Measurements from ENCODE around the gene ANKK1. TPM values are rescaled to one million over a fixed set of nuclear protein-coding genes. Genes with fewer than 3 reads are reported as not detected.

The ANKK1 gene
- total RNA-seq, 2 donors from 2014 or later, result 0.78 to 1.3 TPM

DNA sequence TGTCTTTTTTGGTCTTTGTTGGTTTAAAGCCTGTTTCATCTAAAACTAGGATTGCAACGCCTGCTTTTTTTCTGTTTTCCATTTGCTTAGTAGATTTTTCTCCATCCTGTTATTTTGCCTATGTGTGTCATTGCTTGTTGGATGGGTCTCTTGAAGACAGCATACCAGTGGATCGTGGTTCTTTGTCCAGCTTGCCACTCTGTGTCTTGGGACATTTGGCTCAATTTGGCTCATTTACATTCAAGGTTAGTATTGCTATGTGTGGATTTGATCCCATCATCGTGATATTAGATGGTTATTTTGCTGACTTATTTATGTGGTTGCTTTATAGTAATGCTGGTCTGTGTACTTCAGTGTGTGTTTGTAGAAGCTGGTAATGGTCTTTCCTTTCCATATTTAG is 31.4 kb upstream of the ANKK1 start:
- H3K36me3 ChIP-seq (replicated peaks in 1 of 2; ENCODE audit: insufficient read depth in 1 of 2, low read depth in 2 of 2), result peaks cover 0 to 10% of the 10 kb centered on the region in 2 donors
- no peak overlapping the region for H3K27ac ChIP-seq
- TF ChIP-seq POLR2A (IDR thresholded peaks at IDR 0.05), result no peak
- TF ChIP-seq, protein P1, sequence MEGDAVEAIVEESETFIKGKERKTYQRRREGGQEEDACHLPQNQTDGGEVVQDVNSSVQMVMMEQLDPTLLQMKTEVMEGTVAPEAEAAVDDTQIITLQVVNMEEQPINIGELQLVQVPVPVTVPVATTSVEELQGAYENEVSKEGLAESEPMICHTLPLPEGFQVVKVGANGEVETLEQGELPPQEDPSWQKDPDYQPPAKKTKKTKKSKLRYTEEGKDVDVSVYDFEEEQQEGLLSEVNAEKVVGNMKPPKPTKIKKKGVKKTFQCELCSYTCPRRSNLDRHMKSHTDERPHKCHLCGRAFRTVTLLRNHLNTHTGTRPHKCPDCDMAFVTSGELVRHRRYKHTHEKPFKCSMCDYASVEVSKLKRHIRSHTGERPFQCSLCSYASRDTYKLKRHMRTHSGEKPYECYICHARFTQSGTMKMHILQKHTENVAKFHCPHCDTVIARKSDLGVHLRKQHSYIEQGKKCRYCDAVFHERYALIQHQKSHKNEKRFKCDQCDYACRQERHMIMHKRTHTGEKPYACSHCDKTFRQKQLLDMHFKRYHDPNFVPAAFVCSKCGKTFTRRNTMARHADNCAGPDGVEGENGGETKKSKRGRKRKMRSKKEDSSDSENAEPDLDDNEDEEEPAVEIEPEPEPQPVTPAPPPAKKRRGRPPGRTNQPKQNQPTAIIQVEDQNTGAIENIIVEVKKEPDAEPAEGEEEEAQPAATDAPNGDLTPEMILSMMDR (IDR thresholded peaks at IDR 0.05), result no peak
- DNase-seq (no peak), ATAC-seq (no peak)
- intact Hi-C loops (cut with DNase I), result no loop called here
- peaks cover 0 to 6% (median 0%) of the 10 kb centered on the region in 3 donors for H3K9me3 ChIP-seq
- no peak overlapping the region for H3K4me3 ChIP-seq
- H3K4me1 ChIP-seq, result no peaks in the 10 kb centered on the region
- whole genome bisulfite sequencing, 2 donors, result 94 to 97% methylated on average over 3 of the region's 3 CpGs
- no peaks in the 10 kb centered on the region for H3K27me3 ChIP-seq

DNA sequence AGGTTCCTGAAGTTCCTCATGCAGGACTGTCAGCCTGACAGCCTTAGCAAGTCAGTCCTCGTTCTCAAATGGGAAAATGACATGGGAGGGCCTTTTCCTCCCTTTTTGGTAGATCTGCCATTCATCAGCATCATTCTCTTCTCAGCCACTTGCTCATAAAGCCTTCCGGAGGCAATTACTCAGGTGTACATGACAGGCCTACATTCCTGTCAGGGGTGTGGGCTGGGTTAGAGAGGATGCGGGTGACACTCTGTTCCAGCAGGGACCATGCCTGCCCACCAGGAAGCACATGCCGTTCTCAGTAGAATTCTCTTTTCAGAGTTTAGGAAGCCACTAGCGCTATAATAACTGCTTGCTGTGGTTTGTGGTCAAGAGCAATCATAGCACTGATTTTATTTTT is 24.2 kb upstream of the ANKK1 start:
- DNase-seq (no peak), ATAC-seq (no peak)
- 82 to 83% methylated on average over 5 of the region's 5 CpGs for WGBS, 2 donors
- no peak overlapping the region for H3K27ac ChIP-seq
- intact Hi-C loops (cut with DNase I), result no loop called here
- H3K4me1 ChIP-seq, result no peaks in the 10 kb centered on the region
- H3K4me3 ChIP-seq, result no peak overlapping the region
- no peaks in the 10 kb centered on the region for H3K9me3 ChIP-seq
- H3K27me3 ChIP-seq, result no peaks in the 10 kb centered on the region
- no peak for TF ChIP-seq POLR2A (IDR thresholded peaks at IDR 0.05)
- TF ChIP-seq, protein P1 (IDR thresholded peaks at IDR 0.05), result no peak
- H3K36me3 ChIP-seq (replicated peaks in 1 of 2; ENCODE audit: insufficient read depth in 1 of 2, low read depth in 2 of 2), result peaks cover 0 to 29% of the 10 kb centered on the region in 2 donors

DNA sequence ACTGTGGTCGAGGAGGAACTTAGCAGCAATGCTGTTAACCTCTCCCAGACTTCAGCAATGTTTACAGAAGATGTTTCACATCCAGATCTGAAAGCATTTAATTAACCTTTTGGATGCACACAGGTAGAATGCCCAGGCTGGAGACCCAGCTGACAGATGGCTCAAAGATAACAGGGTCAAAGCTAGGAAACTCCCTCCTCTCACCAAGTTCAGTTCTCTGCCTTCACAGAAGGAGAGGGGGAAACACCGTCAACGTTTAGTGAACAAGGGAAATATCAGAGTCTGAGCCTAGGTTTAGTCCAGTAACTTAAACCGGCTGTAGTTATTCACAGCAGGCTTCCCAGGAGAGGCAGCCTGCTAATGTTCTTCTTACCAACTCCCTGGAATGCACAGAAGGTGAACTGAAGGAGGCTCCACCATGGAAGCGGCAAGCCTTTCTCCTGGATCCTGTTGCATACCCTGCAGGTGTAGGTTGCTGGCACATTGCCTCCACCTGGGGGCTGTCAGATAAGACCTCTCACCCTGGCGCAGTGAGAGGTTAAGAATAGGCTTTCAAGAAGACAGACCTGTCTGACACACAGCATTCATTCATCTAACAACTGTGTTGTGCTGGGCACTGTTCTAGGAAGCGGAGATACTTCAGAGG is 23.5 kb upstream of the ANKK1 start:
- no peaks in the 10 kb centered on the region for H3K4me1 ChIP-seq
- intact Hi-C loops (cut with DNase I), result no loop called here
- no peaks in the 10 kb centered on the region for H3K9me3 ChIP-seq
- no peak for DNase-seq
- no peak overlapping the region for H3K4me3 ChIP-seq
- peaks cover 0 to 24% of the 10 kb centered on the region in 2 donors for H3K36me3 ChIP-seq (replicated peaks in 1 of 2; ENCODE audit: insufficient read depth in 1 of 2, low read depth in 2 of 2)
- TF ChIP-seq, protein P1 (IDR thresholded peaks at IDR 0.05), result no peak
- no peak for TF ChIP-seq POLR2A (IDR thresholded peaks at IDR 0.05)
- no peak for ATAC-seq
- WGBS, 2 donors, result 85 to 86% methylated on average over 7 of the region's 7 CpGs
- no peak overlapping the region for H3K27ac ChIP-seq
- H3K27me3 ChIP-seq, result no peaks in the 10 kb centered on the region

DNA sequence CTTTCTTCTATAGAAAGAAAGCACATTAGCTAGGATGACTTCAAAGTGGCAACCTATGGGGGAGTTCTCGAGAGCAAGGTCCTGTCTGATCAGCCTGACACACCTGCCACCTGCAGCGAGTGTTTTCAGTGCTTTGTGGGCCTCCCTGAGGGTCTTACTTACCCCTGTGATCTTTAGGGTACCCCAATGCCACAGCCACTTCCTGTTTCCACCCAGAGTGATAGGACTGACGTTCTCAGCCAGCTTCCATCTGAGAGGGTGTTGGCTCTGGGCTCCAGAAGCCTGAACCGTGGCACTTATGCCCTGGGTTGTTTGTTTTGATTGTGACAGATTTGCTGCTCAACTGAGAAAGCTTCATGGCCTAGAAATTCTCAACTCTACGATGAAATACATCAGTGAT is 21.7 kb upstream of the ANKK1 start:
- TF ChIP-seq POLR2A (IDR thresholded peaks at IDR 0.05), result no peak
- TF ChIP-seq, protein P1 (IDR thresholded peaks at IDR 0.05), result no peak
- DNase-seq (no peak), ATAC-seq (no peak)
- H3K4me3 ChIP-seq, result no peak overlapping the region
- H3K9me3 ChIP-seq, result no peaks in the 10 kb centered on the region
- H3K36me3 ChIP-seq (replicated peaks in 1 of 2; ENCODE audit: insufficient read depth in 1 of 2, low read depth in 2 of 2), result peaks cover 0 to 19% of the 10 kb centered on the region in 2 donors
- H3K4me1 ChIP-seq, result no peaks in the 10 kb centered on the region
- H3K27ac ChIP-seq, result no peak overlapping the region
- intact Hi-C loops (cut with DNase I), result no loop called here
- WGBS, 2 donors, result 72 to 75% methylated on average over 5 of the region's 5 CpGs
- H3K27me3 ChIP-seq, result no peaks in the 10 kb centered on the region

DNA sequence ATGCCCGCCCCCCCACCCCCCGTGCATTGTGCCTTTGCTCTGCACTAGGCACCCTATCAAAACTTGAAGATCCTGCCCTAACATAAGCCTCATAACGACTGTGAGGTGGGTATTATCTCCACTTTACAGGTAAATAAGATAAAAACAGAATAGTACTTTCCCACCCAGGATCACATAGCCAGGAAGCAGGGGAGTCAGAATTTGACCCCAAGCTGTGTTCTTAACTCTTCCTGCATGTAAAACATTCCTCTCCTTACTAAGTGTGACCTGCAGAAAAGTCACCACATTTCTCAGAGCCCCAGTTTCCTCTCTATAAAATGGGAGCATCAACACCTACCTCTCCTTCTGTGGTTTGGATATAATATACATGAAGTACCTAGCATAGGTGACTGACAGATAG is 18.2 kb upstream of the ANKK1 start:
- 66 to 70% methylated on average over 3 of the region's 3 CpGs for WGBS, 2 donors
- DNase-seq (no peak), ATAC-seq (no peak)
- Histone ChIP-seq H3K27me3 (no peaks in the 10 kb centered on the region), H3K4me1 (no peaks in the 10 kb centered on the region), H3K27ac (no peak overlapping the region), H3K36me3 (replicated peaks in 1 of 2; ENCODE audit: insufficient read depth in 1 of 2, low read depth in 2 of 2) (peaks cover 0 to 6% of the 10 kb centered on the region in 2 donors), H3K9me3 (no peaks in the 10 kb centered on the region), H3K4me3 (no peak overlapping the region)
- TF ChIP-seq POLR2A (IDR thresholded peaks at IDR 0.05), result no peak
- TF ChIP-seq, protein P1 (IDR thresholded peaks at IDR 0.05), result no peak
- intact Hi-C loops (cut with DNase I), result no loop called here
